ENCODE measurements around the gene IQCH.

The IQCH gene

DNA sequence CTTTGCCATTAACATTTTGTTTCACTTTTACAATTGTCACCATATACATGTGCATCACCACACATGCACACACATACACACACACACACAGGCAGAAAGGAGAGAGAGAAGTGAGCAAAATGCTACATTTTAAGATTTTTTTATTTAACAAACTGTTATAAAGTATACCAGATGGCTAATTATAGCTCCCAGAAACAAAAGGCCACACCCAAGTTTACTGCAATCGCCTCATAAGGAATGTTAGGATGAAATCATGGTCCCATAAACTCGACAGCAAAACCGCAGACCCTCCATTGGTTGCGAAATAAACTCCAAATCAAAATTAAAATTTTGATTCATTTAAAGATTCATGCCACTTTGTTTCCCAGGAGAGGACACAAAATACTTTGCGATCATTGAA, 250.2 kb downstream of the IQCH start:
- H3K4me3 ChIP-seq = no peak overlapping the region
- H3K4me1 ChIP-seq = peaks cover 5 to 38% (median 16%) of the 10 kb centered on the region in 10 experiments; a peak in 19 of 20 replicates
- H3K36me3 ChIP-seq = peaks cover 0 to under 1% (median 0%) of the 10 kb centered on the region in 11 experiments; a peak in 1 of 22 replicates
- TF ChIP-seq Cebpa-rat (IDR thresholded peaks at IDR 0.05) = peak in 5 of 11 experiments; percentile 16 to 71 (median 32); a peak in 4 of 22 replicates
- H3K9ac ChIP-seq = no peak overlapping the region
- H4K20me1 ChIP-seq = no peaks in the 10 kb centered on the region
- H3K4me2 ChIP-seq = peak overlapping the region in 3 of 11 experiments; percentile 3 to 29 (median 18); a peak in 2 of 22 replicates
- H3K27me3 ChIP-seq = no peaks in the 10 kb centered on the region
- no peaks in the 10 kb centered on the region for H3K9me3 ChIP-seq (replicated peaks in 1 of 11)
- no peak overlapping the region for H3K27ac ChIP-seq

DNA sequence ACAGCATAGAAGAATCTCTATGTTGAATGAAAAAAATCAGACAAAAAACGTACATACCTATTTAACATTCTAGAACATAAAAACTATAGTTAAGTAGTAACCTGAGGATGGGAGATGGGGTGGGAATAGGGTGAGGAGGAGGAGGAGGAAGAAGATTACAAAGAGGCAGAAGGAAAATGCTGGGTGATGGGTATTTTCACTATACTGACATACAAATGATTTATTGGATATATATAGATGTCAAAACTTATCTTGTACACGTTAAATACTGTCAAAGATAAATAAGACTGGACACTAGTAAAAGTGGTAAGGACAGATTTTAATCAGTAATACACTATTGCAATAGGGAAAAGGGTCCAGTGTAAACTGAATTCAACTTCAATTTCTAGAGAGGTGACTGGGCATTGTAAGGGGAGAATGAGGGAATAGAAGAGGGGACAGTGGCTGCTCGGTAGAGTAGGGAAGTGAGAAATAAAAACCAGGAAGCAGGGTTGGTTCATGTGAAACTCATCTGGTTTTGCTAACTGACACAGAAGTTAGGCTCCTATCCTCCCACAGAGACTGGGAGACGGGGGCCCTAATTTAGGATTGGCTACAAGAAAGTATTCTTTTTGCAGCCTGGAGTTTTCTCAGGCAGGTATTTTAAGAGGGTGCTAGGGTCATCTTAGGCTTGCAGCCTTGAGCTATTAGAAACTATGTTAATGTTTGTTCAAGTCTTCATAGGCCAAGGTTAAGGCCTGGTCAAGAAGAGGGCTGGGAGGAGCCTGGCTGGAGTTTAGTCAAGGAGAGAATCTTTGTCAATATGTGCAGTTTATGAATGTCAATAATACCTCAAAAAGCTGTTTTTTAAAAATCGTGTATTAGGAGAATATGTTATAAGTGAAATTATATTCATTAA, 251.3 kb downstream of the IQCH start:
- no peak overlapping the region for H3K4me3 ChIP-seq
- peaks cover 0 to 8% (median 3%) of the 10 kb centered on the region in 11 experiments; a peak in 7 of 22 replicates for H3K36me3 ChIP-seq
- H3K27ac ChIP-seq = peak overlapping the region in 3 of 11 experiments; percentile 7 to 52 (median 36); a peak in 3 of 22 replicates
- no peaks in the 10 kb centered on the region for H3K27me3 ChIP-seq
- no peaks in the 10 kb centered on the region for H4K20me1 ChIP-seq
- no peaks in the 10 kb centered on the region for H3K9me3 ChIP-seq (replicated peaks in 1 of 11)
- no peak for TF ChIP-seq Cebpa-rat (IDR thresholded peaks at IDR 0.05)
- 0 out of 22 replicates have a peak overlapping the region, but pooled peaks of 1 of the 11 experiments have one; percentile 12 for H3K9ac ChIP-seq
- peaks cover 5 to 38% (median 16%) of the 10 kb centered on the region in 10 experiments; a peak in 19 of 20 replicates for H3K4me1 ChIP-seq
- peak overlapping the region in 9 of 11 experiments; percentile 13 to 73 (median 47); a peak in 15 of 22 replicates for H3K4me2 ChIP-seq

DNA sequence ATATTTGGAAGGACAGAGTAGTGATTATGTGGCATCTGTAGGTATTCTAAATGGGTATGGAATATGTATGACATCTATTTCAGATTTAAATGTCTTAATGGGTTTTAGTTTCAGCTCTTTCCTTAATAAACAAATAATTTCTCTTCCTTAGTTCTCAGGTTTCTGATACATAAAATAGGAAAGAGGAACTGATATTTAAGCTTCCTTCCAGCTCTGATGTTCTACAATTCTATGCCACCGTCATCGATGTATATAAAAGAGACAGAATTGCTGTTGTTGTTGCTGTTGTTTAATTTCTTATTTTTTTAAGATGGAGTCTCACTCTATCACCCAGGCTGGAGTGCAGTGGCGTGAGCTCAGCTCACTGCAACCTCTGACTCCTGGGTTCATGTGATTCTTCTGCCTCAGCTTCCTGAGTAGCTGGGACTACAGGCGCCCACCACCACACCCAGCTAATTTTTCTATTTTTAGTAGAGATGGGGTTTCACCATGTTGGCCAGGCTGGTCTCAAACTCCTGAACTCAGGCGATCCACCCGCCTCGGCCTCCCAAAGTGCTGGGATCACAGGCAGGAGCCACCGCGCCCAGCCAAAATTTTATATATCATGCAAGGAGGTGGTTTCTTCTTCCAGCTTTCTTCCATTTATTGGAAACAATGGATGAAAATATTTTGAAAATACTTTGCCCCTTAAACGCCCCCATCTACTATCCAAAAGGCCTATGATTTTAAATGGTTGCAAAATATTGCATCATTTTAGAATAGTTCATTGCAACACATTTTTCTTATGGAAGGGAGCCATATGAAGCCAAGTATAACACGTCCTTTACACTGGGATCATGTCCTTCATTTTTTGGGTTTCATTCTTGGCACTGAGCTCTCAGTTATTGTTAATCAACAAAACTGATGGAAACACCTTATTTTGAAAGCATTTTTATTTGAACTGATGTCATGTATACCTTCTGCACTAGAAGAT, 252.5 kb downstream of the IQCH start:
- H3K4me2 ChIP-seq = peak overlapping the region in 10 of 11 experiments; percentile 9 to 73 (median 32); a peak in 14 of 22 replicates
- H3K27ac ChIP-seq = peak overlapping the region in 1 of 11 experiments; percentile 7; a peak in 1 of 22 replicates
- no peak; a peak in 1 of 22 replicates for TF ChIP-seq Cebpa-rat (IDR thresholded peaks at IDR 0.05)
- H3K4me1 ChIP-seq = peaks cover 5 to 38% (median 16%) of the 10 kb centered on the region in 10 experiments; a peak in 19 of 20 replicates
- no peaks in the 10 kb centered on the region for H4K20me1 ChIP-seq
- H3K27me3 ChIP-seq = no peaks in the 10 kb centered on the region
- no peaks in the 10 kb centered on the region for H3K9me3 ChIP-seq (replicated peaks in 1 of 11)
- no peak overlapping the region for H3K9ac ChIP-seq
- no peak overlapping the region for H3K4me3 ChIP-seq
- H3K36me3 ChIP-seq = peaks cover 0 to 19% (median 14%) of the 10 kb centered on the region in 11 experiments; a peak in 13 of 22 replicates

DNA sequence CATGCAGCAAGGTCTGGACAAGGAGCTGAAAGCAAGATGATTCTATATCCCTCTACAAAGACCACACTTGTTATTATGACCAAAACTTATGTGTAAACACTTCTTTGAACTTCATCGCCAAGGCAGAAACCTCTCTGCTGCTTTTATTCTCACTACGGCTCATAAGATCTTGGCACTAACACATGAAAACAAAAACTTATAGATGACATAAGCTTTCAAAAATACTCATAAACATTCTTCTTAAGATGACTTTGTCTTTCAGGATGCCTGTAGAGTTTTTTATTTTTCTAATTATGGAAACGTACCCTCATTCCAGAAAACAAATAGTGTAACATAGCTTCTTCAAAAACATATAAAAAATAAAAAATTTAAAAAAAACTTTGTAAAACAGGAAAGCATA, 253.8 kb downstream of the IQCH start:
- no peaks in the 10 kb centered on the region for H4K20me1 ChIP-seq
- no peak for TF ChIP-seq Cebpa-rat (IDR thresholded peaks at IDR 0.05)
- no peak overlapping the region for H3K9ac ChIP-seq
- H3K9me3 ChIP-seq (replicated peaks in 1 of 11) = no peaks in the 10 kb centered on the region
- H3K4me3 ChIP-seq = no peak overlapping the region
- H3K4me1 ChIP-seq = peaks cover 5 to 38% (median 16%) of the 10 kb centered on the region in 10 experiments; a peak in 19 of 20 replicates
- no peaks in the 10 kb centered on the region for H3K27me3 ChIP-seq
- H3K27ac ChIP-seq = no peak overlapping the region
- peaks cover 0 to 32% (median 27%) of the 10 kb centered on the region in 11 experiments; a peak in 18 of 22 replicates for H3K36me3 ChIP-seq
- no peak overlapping the region for H3K4me2 ChIP-seq

DNA sequence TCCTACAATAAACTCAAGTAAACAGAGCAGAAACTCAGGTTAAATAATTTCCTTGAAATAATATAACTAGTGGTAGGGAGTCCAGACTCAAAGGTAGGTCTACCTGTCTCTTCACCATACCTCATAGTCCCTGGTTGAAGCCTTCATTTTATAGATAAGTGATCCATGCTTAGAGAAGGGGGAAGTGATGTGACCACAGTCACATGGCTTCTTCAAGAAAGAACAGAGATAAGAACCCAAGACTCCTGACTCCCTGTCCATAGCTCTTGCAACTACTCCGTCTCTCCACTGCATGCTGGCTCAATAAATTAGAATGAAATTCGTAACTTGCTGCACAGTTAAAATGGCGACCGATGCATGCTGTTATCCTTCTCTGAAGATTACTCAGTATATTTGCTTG, 255.3 kb downstream of the IQCH start:
- Histone ChIP-seq H3K36me3 (peaks cover 0 to 47% (median 40%) of the 10 kb centered on the region in 11 experiments; a peak in 19 of 22 replicates), H4K20me1 (no peaks in the 10 kb centered on the region), H3K4me3 (no peak overlapping the region), H3K9ac (no peak overlapping the region), H3K4me2 (no peak overlapping the region), H3K4me1 (peaks cover 5 to 30% (median 16%) of the 10 kb centered on the region in 10 experiments; a peak in 19 of 20 replicates), H3K9me3 (replicated peaks in 1 of 11) (no peaks in the 10 kb centered on the region), H3K27ac (no peak overlapping the region), H3K27me3 (no peaks in the 10 kb centered on the region)
- TF ChIP-seq Cebpa-rat (IDR thresholded peaks at IDR 0.05) = no peak

DNA sequence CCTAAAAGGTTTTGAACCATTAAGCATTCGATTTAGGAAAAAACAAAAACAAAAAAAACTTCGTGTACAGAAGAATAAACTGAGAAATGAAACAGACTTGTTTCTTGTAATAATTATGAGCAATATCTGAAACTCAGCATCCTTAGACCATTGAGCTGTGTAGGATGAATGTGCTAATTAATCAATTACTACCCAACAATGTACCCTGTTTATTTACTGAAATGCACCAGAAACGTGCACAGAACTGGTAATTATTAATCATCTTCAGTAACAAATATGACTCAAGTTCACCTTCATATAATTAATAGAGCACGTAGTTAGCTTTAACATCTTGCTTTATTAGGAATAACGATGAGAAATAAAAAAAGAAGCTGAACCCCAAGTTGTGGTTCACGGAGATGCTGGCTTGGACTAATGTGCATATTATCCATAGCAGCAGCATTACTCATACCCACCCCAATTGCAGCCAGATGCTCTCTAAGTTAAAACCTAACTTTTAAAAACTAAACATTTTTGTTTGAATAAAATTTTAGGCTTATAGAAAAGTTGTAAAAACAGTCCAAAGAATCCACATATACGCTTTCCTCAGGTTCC, 256.1 kb downstream of the IQCH start:
- TF ChIP-seq Cebpa-rat (IDR thresholded peaks at IDR 0.05) = no peak
- H3K4me2 ChIP-seq = no peak overlapping the region
- no peak overlapping the region for H3K4me3 ChIP-seq
- H3K27me3 ChIP-seq = no peaks in the 10 kb centered on the region
- H3K27ac ChIP-seq = no peak overlapping the region
- no peaks in the 10 kb centered on the region for H3K9me3 ChIP-seq (replicated peaks in 1 of 11)
- H3K9ac ChIP-seq = no peak overlapping the region
- H3K4me1 ChIP-seq = peaks cover 5 to 25% (median 16%) of the 10 kb centered on the region in 10 experiments; a peak in 19 of 20 replicates
- H3K36me3 ChIP-seq = peaks cover 0 to 55% (median 41%) of the 10 kb centered on the region in 11 experiments; a peak in 19 of 22 replicates
- no peaks in the 10 kb centered on the region for H4K20me1 ChIP-seq

DNA sequence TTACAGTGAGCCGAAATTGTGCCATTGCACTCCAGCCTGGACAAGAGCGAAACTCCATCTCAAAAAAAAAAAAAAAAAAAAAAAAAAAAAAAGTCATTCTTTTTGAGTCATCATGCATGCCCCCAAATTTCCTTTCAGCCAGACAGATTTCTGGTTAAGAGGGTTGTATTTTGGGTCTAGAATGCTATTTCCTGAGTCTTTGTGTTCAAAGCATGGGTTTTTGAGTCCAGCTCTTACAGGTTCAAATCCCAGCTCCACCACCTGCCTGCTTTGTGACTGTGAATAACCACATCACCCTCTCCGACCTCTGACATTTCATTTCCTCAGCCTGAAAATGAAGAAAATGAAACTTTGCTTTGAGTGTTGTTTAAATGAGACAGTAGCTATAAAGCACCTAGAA, 257.0 kb downstream of the IQCH start:
- no peaks in the 10 kb centered on the region for H4K20me1 ChIP-seq
- no peak overlapping the region for H3K4me2 ChIP-seq
- no peaks in the 10 kb centered on the region for H3K27me3 ChIP-seq
- peaks cover 0 to 61% (median 47%) of the 10 kb centered on the region in 11 experiments; a peak in 19 of 22 replicates for H3K36me3 ChIP-seq
- no peak overlapping the region for H3K27ac ChIP-seq
- no peak overlapping the region for H3K4me3 ChIP-seq
- no peaks in the 10 kb centered on the region for H3K9me3 ChIP-seq (replicated peaks in 1 of 11)
- no peak for TF ChIP-seq Cebpa-rat (IDR thresholded peaks at IDR 0.05)
- no peak overlapping the region for H3K9ac ChIP-seq
- H3K4me1 ChIP-seq = peaks cover 0 to 16% (median 8%) of the 10 kb centered on the region in 10 experiments; a peak in 16 of 20 replicates

DNA sequence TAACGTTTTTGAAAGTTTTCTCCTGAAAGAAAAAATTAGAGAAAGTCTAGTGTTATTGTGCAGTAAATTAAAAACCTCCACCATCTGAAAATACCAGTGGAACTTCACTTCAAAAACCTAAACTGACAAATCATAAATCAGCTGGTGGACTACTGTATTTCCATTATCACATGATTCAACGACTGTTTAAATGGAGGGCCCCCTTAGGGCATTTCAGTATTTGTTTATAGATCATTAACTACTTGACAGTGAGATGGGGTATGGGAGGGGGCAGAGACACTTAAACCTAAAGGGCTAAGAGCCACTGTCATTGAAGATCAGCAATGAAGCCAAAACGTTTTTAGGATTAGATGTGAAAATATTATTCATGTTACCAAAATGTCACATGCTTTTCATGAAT, 257.6 kb downstream of the IQCH start:
- Histone ChIP-seq H3K4me3 (no peak overlapping the region), H4K20me1 (no peaks in the 10 kb centered on the region), H3K27ac (no peak overlapping the region), H3K4me1 (peaks cover 0 to 11% (median 3%) of the 10 kb centered on the region in 10 experiments; a peak in 15 of 20 replicates), H3K9me3 (replicated peaks in 1 of 11) (no peaks in the 10 kb centered on the region), H3K36me3 (peaks cover 0 to 66% (median 49%) of the 10 kb centered on the region in 11 experiments; a peak in 19 of 22 replicates), H3K27me3 (no peaks in the 10 kb centered on the region), H3K9ac (no peak overlapping the region), H3K4me2 (no peak overlapping the region)
- TF ChIP-seq Cebpa-rat (IDR thresholded peaks at IDR 0.05) = no peak

All from BLaER1 treated with 17β-estradiol and CSF1 and Interleukin-3, amounts not matched to agents 10 nM and 100 nM (cell line).